H9 (cell line): ENCODE data around the gene UGT1A8. TPM values are rescaled to one million over a fixed set of nuclear protein-coding genes. Genes with fewer than 3 reads are reported as not detected.

Experiments
- DNase-seq: peaks from one replicate; pipeline ENCODE4 v3.0.0-alpha.2; 2017
- H2AFZ ChIP-seq: one replicate; pipeline ENCODE4 v1.6.1; 2013; ENCODE audit warnings: mild to moderate bottlenecking, low read length, control low read depth, moderate library complexity
- H2AK5ac ChIP-seq: 2 replicates; pipeline ENCODE4 v1.6.1; 2013; ENCODE audit warnings: low read length, control low read depth, mixed read lengths; ENCODE audit not compliant: insufficient read length
- H2BK120ac ChIP-seq: one replicate; pipeline ENCODE4 v1.6.1; 2013; ENCODE audit warnings: low read depth, mild to moderate bottlenecking, low read length, control low read depth, inconsistent platforms; ENCODE audit not compliant: poor library complexity, severe bottlenecking
- H2BK12ac ChIP-seq: 2 replicates; pipeline ENCODE4 v1.6.1; 2013; ENCODE audit warnings: low read length, control low read depth, mixed read lengths, low read depth; ENCODE audit not compliant: insufficient read length
- H2BK15ac ChIP-seq: 2 replicates; pipeline ENCODE4 v1.6.1; 2013; ENCODE audit warnings: low read depth, low read length, control low read depth
- H2BK20ac ChIP-seq: one replicate; pipeline ENCODE4 v1.6.1; 2013; ENCODE audit warnings: low read depth, mild to moderate bottlenecking, low read length, control low read depth, inconsistent platforms; ENCODE audit not compliant: poor library complexity, severe bottlenecking
- H2BK5ac ChIP-seq: 2 replicates; pipeline ENCODE4 v1.6.1; 2013; ENCODE audit warnings: low read length, control low read depth, mixed read lengths; ENCODE audit not compliant: insufficient read length
- H3K14ac ChIP-seq: 2 replicates; pipeline ENCODE4 v1.6.1; 2013; ENCODE audit warnings: low read length, control low read depth; ENCODE audit not compliant: insufficient read depth
- H3K18ac ChIP-seq: 2 replicates; pipeline ENCODE4 v1.6.1; 2013; ENCODE audit warnings: low read depth, mild to moderate bottlenecking, mixed read lengths, low read length, control low read depth; ENCODE audit not compliant: insufficient read length
- H3K23ac ChIP-seq: 2 replicates; pipeline ENCODE4 v1.6.1; 2013; ENCODE audit warnings: low read length, control low read depth, mixed read lengths, low read depth; ENCODE audit not compliant: insufficient read length
- H3K23me2 ChIP-seq: 2 replicates; pipeline ENCODE4 v1.6.1; 2013; ENCODE audit warnings: low read depth, mild to moderate bottlenecking, mixed read lengths, low read length, control low read depth; ENCODE audit not compliant: insufficient read length, poor library complexity, severe bottlenecking
- H3K27ac ChIP-seq: 2 replicates; pipeline ENCODE4 v1.5.1; 2013; ENCODE audit warnings: low read length, control low read depth, mixed read lengths, low read depth; ENCODE audit not compliant: insufficient read length
- H3K27me3 ChIP-seq: 2 replicates; pipeline ENCODE4 v1.6.1; 2013; ENCODE audit warnings: low read length, control low read depth, inconsistent platforms; ENCODE audit not compliant: insufficient read depth
- H3K4ac ChIP-seq: 2 replicates; pipeline ENCODE4 v1.6.1; 2013; ENCODE audit warnings: low read depth, mild to moderate bottlenecking, control low read depth, inconsistent platforms, low read length, moderate library complexity
- H3K4me1 ChIP-seq: 2 replicates; pipeline ENCODE4 v1.6.1; 2013; ENCODE audit warnings: low read length, control low read depth, inconsistent platforms; ENCODE audit not compliant: insufficient read depth
- H3K4me2 ChIP-seq: 2 replicates; pipeline ENCODE4 v1.6.1; 2013; ENCODE audit warnings: low read length, control low read depth, mixed read lengths; ENCODE audit not compliant: insufficient read length, insufficient read depth
- H3K56ac ChIP-seq: 2 replicates; pipeline ENCODE4 v1.6.1; 2013; ENCODE audit warnings: low read depth, mild to moderate bottlenecking, mixed read lengths, low read length, control low read depth; ENCODE audit not compliant: insufficient read length
- H3K79me1 ChIP-seq: 2 replicates; pipeline ENCODE4 v1.6.1; 2013; ENCODE audit warnings: low read depth, mild to moderate bottlenecking, moderate library complexity, low read length, control low read depth, inconsistent platforms; ENCODE audit not compliant: insufficient read depth, poor library complexity, severe bottlenecking
- H3K79me2 ChIP-seq: 2 replicates; pipeline ENCODE4 v1.6.1; 2013; ENCODE audit warnings: low read length, control low read depth, inconsistent platforms; ENCODE audit not compliant: insufficient read depth
- H3K9ac ChIP-seq: 2 replicates; pipeline ENCODE4 v1.6.1; 2013; ENCODE audit warnings: low read length, control low read depth, mixed read lengths; ENCODE audit not compliant: insufficient read length; ENCODE audit errors: extremely low read depth
- H3K9me3 ChIP-seq: one replicate; pipeline ENCODE4 v1.6.1; 2013; ENCODE audit warnings: low read depth, low read length, inconsistent platforms; ENCODE audit not compliant: control insufficient read depth
- H3T11ph ChIP-seq: one replicate; pipeline ENCODE4 v1.6.1; 2013; ENCODE audit warnings: mild to moderate bottlenecking, low read length, control low read depth, inconsistent platforms
- H4K20me1 ChIP-seq: one replicate; pipeline ENCODE4 v1.6.1; 2013; ENCODE audit not compliant: control insufficient read depth, insufficient read length, insufficient read depth
- H4K5ac ChIP-seq: 2 replicates; pipeline ENCODE4 v1.6.1; 2013; ENCODE audit warnings: low read depth, mild to moderate bottlenecking, mixed read lengths, low read length, control low read depth; ENCODE audit not compliant: insufficient read length
- H4K8ac ChIP-seq: replicated peaks from 2 replicates; pipeline ENCODE4 v1.6.1; 2013; ENCODE audit warnings: low read length, control low read depth, mixed read lengths, low read depth; ENCODE audit not compliant: insufficient read length
- H4K91ac ChIP-seq: 2 replicates; pipeline ENCODE4 v1.6.1; 2013; ENCODE audit warnings: low read depth, mild to moderate bottlenecking, moderate library complexity, mixed read lengths, low read length, control low read depth; ENCODE audit not compliant: insufficient read length
- H3K27ac Mint-ChIP-seq, 3 experiments: 2 replicates in 2 of 3; 3 replicates in 1 of 3; pipeline ENCODE4 v1.8.0; 2020 to 2021; ENCODE audit warnings: mixed read lengths in 3 of 3, mild to moderate bottlenecking in 1 of 3, moderate library complexity in 1 of 3
- H3K27me3 Mint-ChIP-seq: 2 replicates; pipeline ENCODE4 v1.8.0; 2021; ENCODE audit warnings: low read depth, mild to moderate bottlenecking, moderate library complexity, mixed read lengths
- H3K36me3 Mint-ChIP-seq, 3 experiments: 2 replicates in 2 of 3; 3 replicates in 1 of 3; pipeline ENCODE4 v1.8.0; 2020 to 2021; ENCODE audit warnings: low read depth in 3 of 3, mixed read lengths in 3 of 3; ENCODE audit not compliant: insufficient read depth in 1 of 3
- H3K4me1 Mint-ChIP-seq, 2 experiments: 2 replicates each; pipeline ENCODE4 v1.8.0; 2020; ENCODE audit warnings: mixed read lengths in 2 of 2
- H3K4me3 Mint-ChIP-seq, 2 experiments: 2 replicates in 1 of 2; 3 replicates in 1 of 2; pipeline ENCODE4 v1.8.0; 2020 to 2021; ENCODE audit warnings: mild to moderate bottlenecking in 2 of 2, mixed read lengths in 2 of 2, moderate library complexity in 1 of 2
- H3K9me3 Mint-ChIP-seq, 2 experiments: 2 replicates in 1 of 2; 3 replicates in 1 of 2; pipeline ENCODE4 v1.8.0; 2020; ENCODE audit warnings: mild to moderate bottlenecking in 2 of 2, mixed read lengths in 2 of 2, moderate library complexity in 1 of 2
- WGBS: extraction: QIAGEN DNeasy Blood & Tissue Kit; methylation state at CpG from one replicate; pipeline ENCODE4 v1.1.7; 2013; ENCODE audit warnings: missing lambda C conversion rate, low lambda C conversion rate, mixed read lengths; ENCODE audit not compliant: insufficient read length; ENCODE audit errors: extremely low coverage; 5-methylcytosine and 5-hydroxymethylcytosine counted together
- total RNA-seq: library from RNA; stranded (reverse); gene quantifications from 2 replicates; pipeline ENCODE4 v1.2.1, GENCODE V29; 2021
- TF ChIP-seq, protein P1 (sequence below): fragments of 200-600 bp; sonication (generic); conservative IDR thresholded peaks from 3 replicates; pipeline ENCODE4 v1.8.0; 2021; ENCODE audit warnings: antibody characterized with exemption, mild to moderate bottlenecking

The UGT1A8 gene
- total RNA-seq, 1 experiment from 2014 or later, result not detected

DNA sequence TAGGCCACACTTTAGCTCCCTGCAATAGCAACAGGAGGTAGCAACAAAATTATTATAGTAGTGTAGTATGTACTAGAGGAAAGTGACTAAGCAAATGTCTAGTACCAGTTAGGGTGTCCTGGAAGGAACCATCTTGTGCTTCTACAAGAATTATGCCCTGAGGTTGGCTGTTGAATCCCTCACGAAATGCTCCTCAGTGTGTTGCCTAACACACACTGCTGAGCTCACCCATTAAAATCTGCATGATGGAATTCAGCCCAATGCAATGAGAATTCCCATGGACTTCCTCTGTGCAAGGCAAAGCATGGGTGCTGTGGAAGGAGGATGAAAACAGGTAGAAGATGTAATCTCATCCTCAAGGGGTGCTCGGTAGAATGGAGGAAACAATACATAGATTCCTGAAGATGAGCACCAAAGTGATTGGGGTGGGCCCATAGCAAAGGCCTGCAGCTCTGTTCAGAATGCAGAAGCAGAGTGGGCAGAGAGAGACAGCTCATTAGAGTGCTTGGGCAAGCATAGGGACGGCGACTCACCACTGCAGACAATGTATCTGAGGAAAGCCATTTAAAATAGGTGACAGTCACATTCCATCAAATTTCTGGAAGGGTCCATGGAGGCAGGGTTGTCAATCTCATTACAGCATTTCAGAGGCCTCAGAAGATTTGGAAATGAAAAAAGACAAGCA lies 63.1 kb downstream of the UGT1A8 start:
- Mint-ChIP-seq H3K36me3 (no peaks in the 10 kb centered on the region), H3K9me3 (no peaks in the 10 kb centered on the region), H3K4me1 (no peaks in the 10 kb centered on the region), H3K27me3 (peaks cover 3% of the 10 kb centered on the region; the same call in 1 of the 2 replicates), H3K4me3 (no peak overlapping the region), H3K27ac (no peak overlapping the region; a peak in 1 of 7 replicates)
- H3K4me1 ChIP-seq, result no peaks in the 10 kb centered on the region
- no peak overlapping the region for H2BK20ac ChIP-seq
- H2BK12ac ChIP-seq, result no peak overlapping the region
- no peak overlapping the region for H3K18ac ChIP-seq
- H3K79me1 ChIP-seq, result no peaks in the 10 kb centered on the region
- no peak overlapping the region for H4K91ac ChIP-seq
- no peak overlapping the region for H3K23ac ChIP-seq
- no peaks in the 10 kb centered on the region for H3K9me3 ChIP-seq
- H3K4ac ChIP-seq, result no peak overlapping the region
- WGBS, result no CpG with 5 or more reads among the region's 4 CpGs
- no peak overlapping the region for H3T11ph ChIP-seq
- no peak overlapping the region for H2AK5ac ChIP-seq
- no peak for DNase-seq
- no peaks in the 10 kb centered on the region for H3K27me3 ChIP-seq
- TF ChIP-seq, protein P1, sequence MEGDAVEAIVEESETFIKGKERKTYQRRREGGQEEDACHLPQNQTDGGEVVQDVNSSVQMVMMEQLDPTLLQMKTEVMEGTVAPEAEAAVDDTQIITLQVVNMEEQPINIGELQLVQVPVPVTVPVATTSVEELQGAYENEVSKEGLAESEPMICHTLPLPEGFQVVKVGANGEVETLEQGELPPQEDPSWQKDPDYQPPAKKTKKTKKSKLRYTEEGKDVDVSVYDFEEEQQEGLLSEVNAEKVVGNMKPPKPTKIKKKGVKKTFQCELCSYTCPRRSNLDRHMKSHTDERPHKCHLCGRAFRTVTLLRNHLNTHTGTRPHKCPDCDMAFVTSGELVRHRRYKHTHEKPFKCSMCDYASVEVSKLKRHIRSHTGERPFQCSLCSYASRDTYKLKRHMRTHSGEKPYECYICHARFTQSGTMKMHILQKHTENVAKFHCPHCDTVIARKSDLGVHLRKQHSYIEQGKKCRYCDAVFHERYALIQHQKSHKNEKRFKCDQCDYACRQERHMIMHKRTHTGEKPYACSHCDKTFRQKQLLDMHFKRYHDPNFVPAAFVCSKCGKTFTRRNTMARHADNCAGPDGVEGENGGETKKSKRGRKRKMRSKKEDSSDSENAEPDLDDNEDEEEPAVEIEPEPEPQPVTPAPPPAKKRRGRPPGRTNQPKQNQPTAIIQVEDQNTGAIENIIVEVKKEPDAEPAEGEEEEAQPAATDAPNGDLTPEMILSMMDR, result no peak
- no peak overlapping the region for H3K14ac ChIP-seq
- H4K20me1 ChIP-seq, result no peaks in the 10 kb centered on the region
- H3K9ac ChIP-seq, result no peak overlapping the region
- no peak overlapping the region for H3K27ac ChIP-seq
- H2BK5ac ChIP-seq, result no peak overlapping the region
- no peak overlapping the region for H2AFZ ChIP-seq
- no peak overlapping the region for H3K4me2 ChIP-seq
- H2BK120ac ChIP-seq, result no peak overlapping the region
- no peak overlapping the region for H4K5ac ChIP-seq
- H2BK15ac ChIP-seq, result no peak overlapping the region
- H3K56ac ChIP-seq, result no peak overlapping the region
- no peaks in the 10 kb centered on the region for H3K79me2 ChIP-seq
- H4K8ac ChIP-seq, result no peak overlapping the region
- H3K23me2 ChIP-seq, result no peaks in the 10 kb centered on the region
